GM18517 (cell line): ENCODE data around the gene PLCH1.

Source experiments
- ATAC-seq: cut with Tn5 transposase; IDR thresholded peaks from one replicate; pipeline ENCODE4 v1.9.1; 2021; ENCODE audit warnings: mild to moderate bottlenecking, moderate library complexity; ENCODE audit not compliant: unreplicated experiment

PLCH1 gene

DNA sequence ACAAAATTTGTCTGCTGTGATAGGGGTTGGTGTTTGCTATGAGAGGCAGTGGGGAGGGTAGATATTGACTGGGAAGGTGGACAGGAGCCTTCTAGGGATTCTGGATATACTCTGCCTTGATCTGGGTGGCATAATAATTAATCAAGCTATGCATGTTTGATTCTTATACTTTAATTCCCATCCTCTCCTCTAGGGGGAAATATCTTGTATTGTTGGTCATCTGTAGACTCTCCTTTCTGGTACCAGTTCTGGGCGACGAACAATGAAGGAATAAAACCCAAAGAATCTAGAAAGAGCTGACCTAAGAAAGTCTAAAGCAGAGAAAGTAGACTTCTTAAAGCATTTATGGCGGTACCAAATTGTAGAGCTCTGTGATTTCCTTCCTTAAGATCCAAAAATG is 253.2 kb downstream of the PLCH1 start:
- ATAC-seq: no peak

DNA sequence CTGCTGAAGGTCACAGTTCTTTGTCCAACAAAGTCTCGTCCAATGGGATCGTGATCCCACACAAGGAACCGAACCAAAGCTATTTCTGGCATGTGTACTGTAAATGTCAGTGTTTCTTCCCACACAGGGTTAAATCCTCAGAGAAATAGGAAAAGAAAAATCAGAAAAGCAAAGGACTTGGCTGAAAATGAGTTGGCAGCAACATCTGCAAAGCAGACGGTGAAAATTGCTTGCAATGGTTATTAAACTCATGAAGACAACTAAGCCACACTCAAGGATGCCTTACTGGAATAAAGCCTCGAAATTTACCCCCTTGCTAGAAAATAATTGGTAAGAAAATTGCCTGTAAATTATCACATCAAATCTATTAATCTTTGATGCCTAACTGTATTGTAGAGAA is 256.2 kb downstream of the PLCH1 start:
- no peak for ATAC-seq

DNA sequence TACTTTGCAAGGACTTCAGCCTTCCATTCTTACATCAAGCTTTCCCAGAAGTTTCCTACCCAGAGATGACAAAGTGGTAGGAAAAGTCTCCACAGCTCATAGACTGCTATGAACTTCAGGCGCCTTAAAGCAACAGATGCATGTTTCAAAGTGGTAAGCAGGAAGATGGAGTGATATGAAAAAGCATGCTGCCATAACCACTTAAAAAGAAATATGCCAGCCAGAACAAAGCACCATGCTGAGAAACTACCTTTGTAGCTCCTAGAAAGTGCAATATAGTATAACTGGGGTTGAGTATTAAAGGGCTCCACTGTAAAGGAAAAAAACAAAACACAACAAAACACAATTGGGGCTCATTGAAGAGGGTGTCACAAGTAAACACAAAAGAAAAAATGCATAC is 259.0 kb downstream of the PLCH1 start:
- ATAC-seq: no peak

GRCh38 chr3:155481591-155481990 is 263.3 kb downstream of the PLCH1 start:
- ATAC-seq: no peak

GRCh38 chr3:155481089-155481488 is 263.8 kb downstream of the PLCH1 start:
- ATAC-seq: no peak

DNA sequence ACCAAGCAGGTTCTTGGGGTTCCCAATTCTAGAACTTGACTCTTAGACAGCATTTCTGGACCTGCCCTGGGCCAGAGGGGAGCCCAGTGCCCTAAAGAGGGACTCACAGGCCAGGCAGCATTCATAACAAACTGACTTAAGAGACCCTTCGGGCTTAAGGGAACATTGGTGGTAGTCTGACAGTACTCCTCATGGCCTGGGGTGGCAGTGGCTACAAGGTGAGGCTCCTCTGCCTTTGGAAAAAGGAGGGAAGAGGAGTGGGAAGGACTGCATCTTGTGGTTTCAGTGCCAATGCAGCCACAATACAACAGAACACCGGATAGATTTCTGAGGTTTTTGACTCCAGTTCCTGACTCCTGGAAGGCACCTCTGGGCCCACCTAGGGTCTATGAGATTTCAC is 279.2 kb downstream of the PLCH1 start:
- ATAC-seq: no peak

- no peak for ATAC-seq
Observed at GRCh38 chr3:155462672-155463071, 282.2 kb downstream of the PLCH1 start.

DNA sequence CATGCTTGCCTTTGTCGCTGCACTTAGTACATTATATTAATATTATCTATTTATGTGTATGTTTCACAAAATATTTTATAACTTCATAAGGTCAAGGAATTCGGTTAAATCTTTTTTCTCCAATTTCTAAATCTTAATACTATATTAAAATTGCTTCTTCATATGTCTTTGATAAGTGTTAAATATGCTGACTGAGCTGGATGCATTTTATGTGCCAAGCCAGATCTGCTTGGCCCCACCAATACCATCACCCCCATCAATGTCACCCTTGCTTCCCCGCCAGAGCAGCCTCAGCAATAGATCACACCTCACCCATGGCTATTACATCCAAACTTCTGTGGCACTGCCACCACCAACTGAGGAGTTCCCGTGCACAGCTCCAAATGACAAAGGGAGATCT is 287.3 kb downstream of the PLCH1 start:
- no peak for ATAC-seq

GRCh38 chr3:155455765-155456164 is 289.1 kb downstream of the PLCH1 start:
- no peak for ATAC-seq

- no peak for ATAC-seq
Observed at GRCh38 chr3:155453512-155453911, 291.4 kb downstream of the PLCH1 start.

GRCh38 chr3:155449613-155450267 is 295.1 kb downstream of the PLCH1 start:
- no peak for ATAC-seq

GRCh38 chr3:155448531-155448930 is 296.3 kb downstream of the PLCH1 start:
- no peak for ATAC-seq

DNA sequence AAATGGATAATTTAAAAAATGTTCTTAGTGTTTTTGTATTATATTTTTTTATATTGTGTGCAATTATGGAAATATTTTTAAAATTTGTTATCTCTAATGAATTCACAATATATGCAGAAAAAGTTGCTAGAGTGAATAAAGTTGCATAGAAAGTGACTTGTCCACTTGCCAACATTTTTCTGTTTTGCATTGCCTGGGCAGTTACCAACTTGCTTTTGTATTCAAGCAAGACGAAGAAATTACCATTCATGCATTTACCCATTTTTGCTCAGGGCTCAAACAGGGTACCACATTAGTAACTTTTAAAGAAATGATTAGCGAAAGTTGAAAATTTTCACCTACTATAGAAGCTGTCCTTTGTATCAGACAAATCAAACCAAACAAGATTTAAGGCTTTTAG is 298.5 kb downstream of the PLCH1 start:
- ATAC-seq: no peak

DNA sequence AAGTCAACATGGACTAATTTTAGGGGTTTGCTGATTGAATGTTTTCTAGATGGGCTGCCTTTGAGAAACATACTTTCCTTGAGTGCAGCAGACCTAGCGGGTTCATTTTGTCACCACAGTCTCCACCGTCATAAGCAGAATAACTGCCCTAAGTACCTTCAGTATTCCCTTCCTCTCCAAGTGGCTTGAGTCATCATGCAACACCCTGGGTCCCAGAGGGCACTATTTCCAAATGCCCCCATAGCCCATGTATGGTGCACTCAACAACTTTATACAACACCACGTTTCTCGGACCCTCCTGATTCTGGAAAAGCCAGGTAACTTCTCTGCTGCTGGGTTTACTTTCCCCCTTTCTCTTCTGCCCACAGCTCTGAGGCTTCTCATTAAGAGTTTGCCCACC is 300.1 kb downstream of the PLCH1 start:
- ATAC-seq: no peak

- no peak for ATAC-seq
Observed at GRCh38 chr3:155443815-155444214, 301.1 kb downstream of the PLCH1 start.

- no peak for ATAC-seq
Observed at GRCh38 chr3:155442072-155442471, 302.8 kb downstream of the PLCH1 start.

- ATAC-seq: no peak
Observed at GRCh38 chr3:155441506-155441905, 303.4 kb downstream of the PLCH1 start.

DNA sequence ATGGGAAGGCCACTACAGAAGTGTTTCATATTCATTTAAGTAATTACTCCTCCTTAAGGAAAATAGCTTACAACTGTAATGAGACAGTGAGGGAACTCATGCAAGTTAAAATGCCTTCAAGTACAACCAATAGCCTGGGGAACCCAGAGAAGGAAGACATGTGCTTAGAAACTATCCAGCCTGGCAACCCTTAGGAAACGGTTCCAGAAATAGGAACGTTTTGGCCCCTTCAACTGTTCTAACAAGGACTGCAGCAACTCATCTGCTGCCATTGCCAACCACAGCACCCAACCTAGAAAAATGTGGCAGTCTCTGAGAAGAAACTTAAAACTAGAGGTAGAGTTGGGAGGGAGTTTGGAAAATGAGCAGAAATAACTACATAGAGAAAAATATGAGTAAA is 303.8 kb downstream of the PLCH1 start:
- ATAC-seq: no peak

DNA sequence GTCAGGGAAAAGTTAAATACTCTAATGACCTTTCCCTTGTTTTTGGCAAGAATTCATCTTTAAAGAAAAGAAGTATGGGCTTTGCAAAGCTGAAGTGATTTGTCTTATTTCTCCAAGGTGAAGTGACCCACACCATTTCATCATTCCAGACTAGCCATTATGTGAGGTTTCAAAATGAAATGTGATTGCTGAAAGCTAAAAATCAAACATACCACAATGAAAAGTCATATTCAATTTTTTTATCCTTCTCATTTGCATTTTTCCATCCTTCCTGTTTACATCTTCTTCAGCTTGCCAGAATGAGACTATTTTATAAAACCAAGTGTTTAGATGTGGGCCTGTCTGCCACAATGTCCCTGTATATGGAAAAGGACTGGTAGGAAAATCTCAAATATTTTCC is 309.1 kb downstream of the PLCH1 start:
- ATAC-seq: no peak

DNA sequence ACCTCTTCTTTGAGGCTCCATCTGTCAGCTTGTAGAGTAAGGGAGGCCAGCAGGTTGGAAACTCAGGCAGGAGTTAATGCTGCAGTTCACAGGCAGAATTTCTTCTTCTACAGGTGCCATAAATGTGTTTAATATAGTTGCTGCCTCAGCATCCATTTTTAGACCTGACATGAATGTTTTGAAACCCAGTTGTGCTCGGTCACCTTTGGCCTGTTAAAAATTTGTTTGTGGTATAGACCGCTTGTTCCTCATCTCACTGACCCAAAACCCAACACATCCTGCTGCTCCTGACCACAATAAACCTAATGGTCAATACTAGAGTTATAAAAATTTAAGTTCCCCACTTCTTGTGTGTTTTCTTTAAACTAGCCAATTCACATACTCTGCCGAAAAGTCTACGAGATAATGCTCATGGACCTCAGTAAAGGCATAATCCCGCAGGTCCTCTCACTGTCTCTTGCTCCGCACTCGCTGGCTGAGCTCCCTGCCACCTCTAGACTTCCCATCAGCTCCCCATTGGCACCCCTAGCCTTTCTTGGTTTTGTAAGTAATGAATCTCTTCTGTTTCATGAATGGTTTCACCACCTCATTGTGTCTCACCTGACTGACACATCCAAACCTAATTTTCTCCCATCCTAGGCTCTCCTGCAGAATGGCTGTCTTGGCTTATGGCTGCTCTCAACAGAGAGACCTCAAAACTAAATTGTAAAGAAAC is 312.9 kb downstream of the PLCH1 start:
- ATAC-seq: no peak

DNA sequence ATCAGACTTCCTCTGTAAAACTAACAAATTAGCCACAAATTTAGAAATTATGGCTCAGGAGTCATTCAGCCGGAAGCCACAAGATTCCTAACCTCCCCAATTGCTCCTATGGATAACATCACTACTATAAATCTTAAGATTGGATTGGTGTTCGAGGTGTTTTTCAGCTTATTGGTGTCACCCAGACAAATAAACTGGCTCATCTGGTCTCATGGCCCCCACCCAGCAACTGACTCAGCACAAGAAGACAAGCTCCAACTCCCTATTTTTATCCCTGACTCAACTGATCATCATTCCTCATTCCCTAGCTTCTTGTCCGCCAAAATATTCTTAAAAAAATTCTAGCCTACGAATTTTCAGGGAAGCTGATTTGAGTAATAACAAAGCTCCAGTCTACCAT is 316.3 kb downstream of the PLCH1 start:
- no peak for ATAC-seq

DNA sequence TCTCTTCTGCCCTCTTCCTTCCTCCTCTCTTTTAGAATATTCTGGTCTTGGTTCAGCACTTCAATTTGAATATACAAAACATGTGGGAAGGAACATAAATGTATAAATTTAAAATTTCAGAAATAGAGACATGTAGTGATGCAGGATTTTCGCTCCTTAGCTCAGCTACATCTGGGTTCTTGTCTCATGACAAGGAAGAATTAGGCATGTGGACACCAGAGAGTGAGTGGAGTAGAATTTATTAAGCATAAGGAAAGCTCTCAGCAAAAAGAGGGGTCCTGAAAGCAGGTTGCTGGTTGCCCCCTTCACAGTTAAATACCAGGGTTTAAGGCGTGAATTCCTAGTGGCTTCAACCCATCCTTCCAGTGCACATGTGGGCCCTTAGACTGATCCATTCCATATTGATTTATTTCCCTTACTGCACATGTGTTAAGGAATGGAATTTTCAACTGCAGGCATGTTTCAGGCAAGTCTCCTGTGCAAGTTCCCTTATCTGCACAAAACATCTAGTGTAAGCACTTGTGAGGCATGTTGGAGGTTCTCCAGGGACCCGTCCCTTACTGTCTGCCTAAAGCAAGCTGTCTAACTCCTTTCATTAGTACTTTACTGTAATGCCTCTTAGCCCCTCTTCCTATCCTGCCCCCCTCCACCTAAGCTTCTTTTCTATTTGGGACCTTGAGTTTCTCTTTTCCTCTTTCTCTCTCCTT is 318.2 kb downstream of the PLCH1 start:
- no peak for ATAC-seq
